Osteoblast (primary cell): Measurements from ENCODE around the gene HEATR3. TPM values are rescaled to one million over a fixed set of nuclear protein-coding genes. Genes with fewer than 3 reads are reported as not detected.
A peak's percentile ranks its signal among the peaks of the same experiment; 100 is the strongest.

ENCODE experiments used
- DNase-seq: peaks from one replicate; pipeline ENCODE4 v3.0.0; 2011; ENCODE audit warnings: low spot score, mixed read lengths; ENCODE audit not compliant: insufficient read length; ENCODE audit errors: missing footprints
- H2AFZ ChIP-seq: 2 replicates; pipeline ENCODE4 v1.6.0; 2011; ENCODE audit warnings: mild to moderate bottlenecking, low read length
- H3K27ac ChIP-seq: 2 replicates; pipeline ENCODE4 v1.5.1; 2011; ENCODE audit warnings: mild to moderate bottlenecking, low read depth, low read length, moderate library complexity
- H3K27me3 ChIP-seq: 2 replicates; pipeline ENCODE4 v1.6.0; 2012; ENCODE audit warnings: mild to moderate bottlenecking, control low read depth, inconsistent platforms, low read length, moderate library complexity; ENCODE audit not compliant: insufficient read depth
- H3K36me3 ChIP-seq: 2 replicates; pipeline ENCODE4 v1.5.1; 2011; ENCODE audit warnings: mild to moderate bottlenecking, low read length, control low read depth, moderate library complexity; ENCODE audit not compliant: insufficient read depth
- H3K4me1 ChIP-seq: 2 replicates; pipeline ENCODE4 v1.5.1; 2011; ENCODE audit warnings: mild to moderate bottlenecking, low read length, control low read depth, moderate library complexity; ENCODE audit not compliant: insufficient read depth
- H3K4me2 ChIP-seq: 2 replicates; pipeline ENCODE4 v1.6.0; 2011; ENCODE audit warnings: mild to moderate bottlenecking, low read length; ENCODE audit not compliant: insufficient read depth
- H3K4me3 ChIP-seq: fragments of 200-600 bp; sonication (generic); 3 replicates; pipeline ENCODE4 v1.5.1; 2012; ENCODE audit warnings: mild to moderate bottlenecking, low read length, inconsistent platforms; ENCODE audit not compliant: insufficient read depth
- H3K79me2 ChIP-seq: 2 replicates; pipeline ENCODE4 v1.6.0; 2012; ENCODE audit warnings: mild to moderate bottlenecking, low read length, control low read depth, inconsistent platforms; ENCODE audit not compliant: insufficient read depth
- H3K9me3 ChIP-seq: 2 replicates; pipeline ENCODE4 v1.5.1; 2011; ENCODE audit warnings: low read depth, low read length, control low read depth
- H4K20me1 ChIP-seq: 2 replicates; pipeline ENCODE4 v1.6.0; 2012; ENCODE audit warnings: mild to moderate bottlenecking, low read length, control low read depth; ENCODE audit not compliant: insufficient read depth
- total RNA-seq: library from RNA; depleted of rRNA; stranded (reverse); fragments of >200 nt; gene quantifications from 2 replicates; pipeline ENCODE4 v1.2.3, GENCODE V29; 2012
- TF ChIP-seq, protein P1 (sequence below): IDR thresholded peaks from 2 replicates; pipeline ENCODE4 v1.5.1; 2011; ENCODE audit warnings: mild to moderate bottlenecking, low read depth, low read length, moderate library complexity; ENCODE audit errors: extremely low read depth

The HEATR3 gene
- total RNA-seq, 1 donor = 19.5 TPM

- H3K9me3 ChIP-seq = no peaks in the 10 kb centered on the region
- H3K4me2 ChIP-seq = no peak overlapping the region
- no peaks in the 10 kb centered on the region for H3K36me3 ChIP-seq
- no peak overlapping the region for H3K4me3 ChIP-seq
- no peak for DNase-seq
- TF ChIP-seq, protein P1, sequence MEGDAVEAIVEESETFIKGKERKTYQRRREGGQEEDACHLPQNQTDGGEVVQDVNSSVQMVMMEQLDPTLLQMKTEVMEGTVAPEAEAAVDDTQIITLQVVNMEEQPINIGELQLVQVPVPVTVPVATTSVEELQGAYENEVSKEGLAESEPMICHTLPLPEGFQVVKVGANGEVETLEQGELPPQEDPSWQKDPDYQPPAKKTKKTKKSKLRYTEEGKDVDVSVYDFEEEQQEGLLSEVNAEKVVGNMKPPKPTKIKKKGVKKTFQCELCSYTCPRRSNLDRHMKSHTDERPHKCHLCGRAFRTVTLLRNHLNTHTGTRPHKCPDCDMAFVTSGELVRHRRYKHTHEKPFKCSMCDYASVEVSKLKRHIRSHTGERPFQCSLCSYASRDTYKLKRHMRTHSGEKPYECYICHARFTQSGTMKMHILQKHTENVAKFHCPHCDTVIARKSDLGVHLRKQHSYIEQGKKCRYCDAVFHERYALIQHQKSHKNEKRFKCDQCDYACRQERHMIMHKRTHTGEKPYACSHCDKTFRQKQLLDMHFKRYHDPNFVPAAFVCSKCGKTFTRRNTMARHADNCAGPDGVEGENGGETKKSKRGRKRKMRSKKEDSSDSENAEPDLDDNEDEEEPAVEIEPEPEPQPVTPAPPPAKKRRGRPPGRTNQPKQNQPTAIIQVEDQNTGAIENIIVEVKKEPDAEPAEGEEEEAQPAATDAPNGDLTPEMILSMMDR = no peak
- no peaks in the 10 kb centered on the region for H3K4me1 ChIP-seq
- no peaks in the 10 kb centered on the region for H4K20me1 ChIP-seq
- no peaks in the 10 kb centered on the region for H3K27me3 ChIP-seq
- H3K79me2 ChIP-seq = no peaks in the 10 kb centered on the region
- H3K27ac ChIP-seq = no peak overlapping the region
- H2AFZ ChIP-seq = no peak overlapping the region
These were observed 6.1 kb upstream of the HEATR3 start for GRCh38 chr16:50059669-50060068.

- TF ChIP-seq, protein P1 = no peak
- H2AFZ ChIP-seq = no peak overlapping the region
- DNase-seq = no peak
- no peaks in the 10 kb centered on the region for H3K36me3 ChIP-seq
- peaks cover 3% of the 10 kb centered on the region for H3K4me1 ChIP-seq
- H3K27me3 ChIP-seq = no peaks in the 10 kb centered on the region
- H3K4me2 ChIP-seq = no peak overlapping the region
- H3K27ac ChIP-seq = no peak overlapping the region
- no peak overlapping the region for H3K4me3 ChIP-seq
- H4K20me1 ChIP-seq = peaks cover under 1% of the 10 kb centered on the region
- H3K9me3 ChIP-seq = no peaks in the 10 kb centered on the region
- peaks cover 1% of the 10 kb centered on the region for H3K79me2 ChIP-seq
These were observed 4.4 kb upstream of the HEATR3 start for GRCh38 chr16:50061326-50061725.

- Histone ChIP-seq H3K79me2 (peaks cover 37% of the 10 kb centered on the region), H2AFZ (peak overlapping the region; percentile 87), H4K20me1 (peaks cover 17% of the 10 kb centered on the region), H3K9me3 (no peaks in the 10 kb centered on the region), H3K4me1 (peaks cover 26% of the 10 kb centered on the region), H3K4me2 (peak overlapping the region; percentile 77), H3K4me3 (peak overlapping the region; percentile 87), H3K27me3 (no peaks in the 10 kb centered on the region), H3K36me3 (peaks cover 11% of the 10 kb centered on the region), H3K27ac (no peak overlapping the region)
- no peak for DNase-seq
- TF ChIP-seq, protein P1 = no peak
These were observed 538 bp upstream of the HEATR3 start for GRCh38 chr16:50065241-50065623.

DNA sequence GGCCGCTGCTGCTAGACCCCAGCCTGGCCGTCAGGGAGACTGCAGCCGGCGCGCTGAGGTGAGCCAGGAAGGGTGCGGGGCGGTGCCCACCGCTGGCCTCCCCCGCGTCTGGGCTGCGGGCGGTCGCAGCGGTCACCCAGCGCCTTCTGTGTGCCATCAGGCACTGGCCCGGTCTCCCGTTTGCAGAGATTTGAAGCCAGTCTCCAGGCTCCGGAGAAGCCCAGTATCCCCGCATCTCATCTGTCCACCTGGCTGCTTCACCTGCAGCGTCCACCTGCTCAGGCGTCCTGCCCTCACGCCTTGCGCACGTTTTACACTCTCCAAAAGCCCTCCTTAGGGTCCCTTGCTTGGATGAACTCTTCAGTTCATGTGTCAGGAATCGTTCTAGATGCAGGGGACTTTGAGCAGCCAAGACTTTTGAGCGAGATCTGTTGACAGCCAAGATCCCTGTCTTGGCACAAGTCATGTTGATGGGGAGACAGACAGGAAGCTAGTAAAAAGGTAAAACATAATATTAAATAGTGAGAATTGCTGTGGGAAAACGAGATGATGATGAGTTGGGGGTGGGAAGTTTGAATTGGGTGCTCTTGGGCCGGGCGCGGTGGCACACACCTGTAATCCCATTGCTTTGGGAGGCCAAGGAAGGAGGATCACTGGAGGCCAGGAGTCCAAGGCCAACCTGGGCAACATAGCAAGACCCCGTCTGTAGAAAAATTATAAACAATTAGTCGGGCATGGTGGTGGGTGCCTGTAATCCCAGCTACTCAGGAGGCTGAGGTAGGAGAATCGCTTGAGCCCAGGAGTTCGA is 916 bp downstream of the HEATR3 start:
- peaks cover 26% of the 10 kb centered on the region for H3K4me1 ChIP-seq
- peak overlapping the region; percentile 87 for H3K4me3 ChIP-seq
- H3K27me3 ChIP-seq = no peaks in the 10 kb centered on the region
- H3K9me3 ChIP-seq = no peaks in the 10 kb centered on the region
- peaks cover 23% of the 10 kb centered on the region for H3K36me3 ChIP-seq
- peaks cover 17% of the 10 kb centered on the region for H4K20me1 ChIP-seq
- H3K79me2 ChIP-seq = peaks cover 49% of the 10 kb centered on the region
- TF ChIP-seq, protein P1 = no peak
- DNase-seq = no peak
- peak overlapping the region; percentile 75 for H3K27ac ChIP-seq
- peak overlapping the region; percentile 95 for H2AFZ ChIP-seq
- H3K4me2 ChIP-seq = peak overlapping the region; percentile 94
